NCI-H748 (cell line): ENCODE measurements around the gene TUBG1.

Source experiments
- DNase-seq: peaks from one replicate; lab custom pipeline; 2025; ENCODE audit not compliant: unreplicated experiment; lab: John Stamatoyannopoulos, UW

TUBG1 gene

GRCh38 chr17:42609182-42609813, at the start of gene TUBG1, which contains the start of gene RETREG3:
Gene TUBG1, plus strand, starts transcription at chr17:42609683. Its CDS starts 55 bp downstream, at chr17:42609738.
Gene RETREG3, minus strand, starts transcription at chr17:42609374. Its CDS starts 50 bp downstream, at chr17:42609324.
- DNase-seq = peak; percentile 99

GRCh38 chr17:42560246-42560645, 49.2 kb upstream of the TUBG1 start:
- no peak for DNase-seq

- DNase-seq = peak; percentile 98
Observed at GRCh38 chr17:42561897-42562387, 47.5 kb upstream of the TUBG1 start, which contains the start of gene COASY. Gene COASY, plus strand, starts transcription at chr17:42562148. Its CDS starts 475 bp downstream, at chr17:42562623.

- DNase-seq = peak; percentile 26
Observed at GRCh38 chr17:42562388-42563142, 46.9 kb upstream of the TUBG1 start.

- DNase-seq = no peak
Observed at GRCh38 chr17:42563143-42563509, 46.4 kb upstream of the TUBG1 start.

- no peak for DNase-seq
Observed at GRCh38 chr17:42563543-42563942, 45.9 kb upstream of the TUBG1 start.

GRCh38 chr17:42563950-42564349, 45.5 kb upstream of the TUBG1 start:
- no peak for DNase-seq

- no peak for DNase-seq
Observed at GRCh38 chr17:42564815-42565522, 44.5 kb upstream of the TUBG1 start.

GRCh38 chr17:42565523-42566214, 43.8 kb upstream of the TUBG1 start:
- no peak for DNase-seq

GRCh38 chr17:42566215-42566882, 43.1 kb upstream of the TUBG1 start:
- no peak for DNase-seq

- peak; percentile 94 for DNase-seq
Observed at GRCh38 chr17:42566883-42567573, 42.5 kb upstream of the TUBG1 start, which contains the start of gene MLX. Gene MLX, plus strand, starts transcription at chr17:42567100. Its CDS starts 25 bp downstream, at chr17:42567125.

- DNase-seq = no peak
Observed at GRCh38 chr17:42568341-42569111, 41.0 kb upstream of the TUBG1 start.

GRCh38 chr17:42571435-42572225, 37.9 kb upstream of the TUBG1 start:
- no peak for DNase-seq

GRCh38 chr17:42573095-42573494, 36.4 kb upstream of the TUBG1 start:
- no peak for DNase-seq

- DNase-seq = no peak
Observed at GRCh38 chr17:42574463-42574862, 35.0 kb upstream of the TUBG1 start.

GRCh38 chr17:42577140-42577531, 32.3 kb upstream of the TUBG1 start:
- DNase-seq = no peak

GRCh38 chr17:42577532-42578281, 31.8 kb upstream of the TUBG1 start, which contains the start of gene PSMC3IP:
Gene PSMC3IP, minus strand, starts transcription at chr17:42577729. Its CDS starts 43 bp downstream, at chr17:42577686.
- peak; percentile 93 for DNase-seq
